Hepatocyte (in vitro differentiated cells): ENCODE results near the gene RAD51AP2. TPM values are rescaled to one million over a fixed set of nuclear protein-coding genes. Genes with fewer than 3 reads are reported as not detected.

ENCODE experiments used
- DNase-seq: peaks from one replicate; pipeline ENCODE4 v3.0.0-alpha.2; 2016; ENCODE audit warnings: low spot score
- H2AFZ ChIP-seq: fragments of 200-600 bp; sonication (generic); 2 replicates; pipeline ENCODE4 v1.6.0; 2016; ENCODE audit warnings: antibody characterized with exemption, mild to moderate bottlenecking
- H3K27ac ChIP-seq: fragments of 200-600 bp; sonication (generic); 2 replicates; pipeline ENCODE4 v1.5.1; 2016; ENCODE audit warnings: mild to moderate bottlenecking
- H3K27me3 ChIP-seq: fragments of 200-600 bp; sonication (generic); 2 replicates; pipeline ENCODE4 v1.6.1; 2016
- H3K36me3 ChIP-seq: fragments of 200-600 bp; sonication (generic); replicated peaks from 2 replicates; pipeline ENCODE4 v1.5.1; 2016; ENCODE audit warnings: low read depth; ENCODE audit not compliant: insufficient read depth
- H3K4me1 ChIP-seq: fragments of 200-600 bp; sonication (generic); 2 replicates; pipeline ENCODE4 v1.5.1; 2016; ENCODE audit warnings: mild to moderate bottlenecking, moderate library complexity; ENCODE audit not compliant: insufficient read depth
- H3K4me2 ChIP-seq: fragments of 200-600 bp; sonication (generic); 2 replicates; pipeline ENCODE4 v1.6.0; 2016
- H3K4me3 ChIP-seq: fragments of 200-600 bp; sonication (generic); 2 replicates; pipeline ENCODE4 v1.5.1; 2016; ENCODE audit warnings: mild to moderate bottlenecking
- H3K79me2 ChIP-seq: fragments of 200-600 bp; sonication (generic); 2 replicates; pipeline ENCODE4 v1.6.0; 2017; ENCODE audit warnings: mild to moderate bottlenecking
- H3K9me2 ChIP-seq: fragments of 200-600 bp; sonication (generic); replicated peaks from 2 replicates; pipeline ENCODE4 v1.6.0; 2017; ENCODE audit warnings: mild to moderate bottlenecking; ENCODE audit not compliant: insufficient read depth
- H3K9me3 ChIP-seq: fragments of 200-600 bp; sonication (generic); 2 replicates; pipeline ENCODE4 v1.5.1; 2016; ENCODE audit warnings: low read depth, mild to moderate bottlenecking
- H4K20me1 ChIP-seq: fragments of 200-600 bp; sonication (generic); 2 replicates; pipeline ENCODE4 v1.6.0; 2016; ENCODE audit warnings: mild to moderate bottlenecking; ENCODE audit not compliant: insufficient read depth, poor library complexity, severe bottlenecking
- EZH2 ChIP-seq: fragments of 200-600 bp; sonication (generic); IDR thresholded peaks from 2 replicates; pipeline ENCODE4 v1.6.1; 2016; ENCODE audit warnings: antibody characterized with exemption, mild to moderate bottlenecking, borderline replicate concordance
- EZH2phosphoT487 ChIP-seq: fragments of 200-600 bp; sonication (generic); IDR thresholded peaks from one replicate; pipeline ENCODE4 v1.6.1; 2018; ENCODE audit warnings: antibody characterized with exemption, mild to moderate bottlenecking, low read depth, moderate library complexity; ENCODE audit not compliant: unreplicated experiment, severe bottlenecking
- WGBS: methylation state at CpG from one replicate; pipeline ENCODE4 v1.1.6; 2016; ENCODE audit warnings: low lambda C conversion rate; ENCODE audit errors: missing lambda C conversion rate; 5-methylcytosine and 5-hydroxymethylcytosine counted together
- polyA plus RNA-seq: library from polyadenylated mRNA; unstranded; fragments of >200 nt; fragmentation: Nextera tagmentation; extraction: Ambion mirVana; gene quantifications from 2 replicates; pipeline ENCODE4 v1.2.1, GENCODE V29; 2016
- total RNA-seq: library from RNA; depleted of rRNA; stranded (reverse); fragments of >200 nt; gene quantifications from 2 replicates; pipeline ENCODE4 v1.2.3, GENCODE V29; 2014
- TF ChIP-seq, protein P1 (sequence below): fragments of 200-600 bp; sonication (generic); IDR thresholded peaks from 2 replicates; pipeline ENCODE4 v1.5.1; 2016; ENCODE audit warnings: antibody characterized with exemption, mild to moderate bottlenecking; ENCODE audit not compliant: poor library complexity

RAD51AP2 gene
- total and polyA plus RNA-seq, 2 experiments from 2014 or later, result 0.21 to 0.40 TPM

- Histone ChIP-seq H4K20me1 (no peaks in the 10 kb centered on the region), H3K27ac (no peak overlapping the region), H2AFZ (peak overlapping the region; percentile 39), H3K36me3 (no peaks in the 10 kb centered on the region), H3K79me2 (no peaks in the 10 kb centered on the region), H3K9me2 (no peaks in the 10 kb centered on the region), H3K4me1 (no peaks in the 10 kb centered on the region), H3K4me3 (peak overlapping the region; percentile 26), H3K4me2 (peak overlapping the region; percentile 82), H3K27me3 (peaks cover 27% of the 10 kb centered on the region), H3K9me3 (no peaks in the 10 kb centered on the region)
- DNase-seq, result no peak
- 9% methylated on average over 12 of the region's 12 CpGs for WGBS
- TF ChIP-seq EZH2phosphoT487 (no peak), EZH2 (no peak)
- TF ChIP-seq, protein P1, sequence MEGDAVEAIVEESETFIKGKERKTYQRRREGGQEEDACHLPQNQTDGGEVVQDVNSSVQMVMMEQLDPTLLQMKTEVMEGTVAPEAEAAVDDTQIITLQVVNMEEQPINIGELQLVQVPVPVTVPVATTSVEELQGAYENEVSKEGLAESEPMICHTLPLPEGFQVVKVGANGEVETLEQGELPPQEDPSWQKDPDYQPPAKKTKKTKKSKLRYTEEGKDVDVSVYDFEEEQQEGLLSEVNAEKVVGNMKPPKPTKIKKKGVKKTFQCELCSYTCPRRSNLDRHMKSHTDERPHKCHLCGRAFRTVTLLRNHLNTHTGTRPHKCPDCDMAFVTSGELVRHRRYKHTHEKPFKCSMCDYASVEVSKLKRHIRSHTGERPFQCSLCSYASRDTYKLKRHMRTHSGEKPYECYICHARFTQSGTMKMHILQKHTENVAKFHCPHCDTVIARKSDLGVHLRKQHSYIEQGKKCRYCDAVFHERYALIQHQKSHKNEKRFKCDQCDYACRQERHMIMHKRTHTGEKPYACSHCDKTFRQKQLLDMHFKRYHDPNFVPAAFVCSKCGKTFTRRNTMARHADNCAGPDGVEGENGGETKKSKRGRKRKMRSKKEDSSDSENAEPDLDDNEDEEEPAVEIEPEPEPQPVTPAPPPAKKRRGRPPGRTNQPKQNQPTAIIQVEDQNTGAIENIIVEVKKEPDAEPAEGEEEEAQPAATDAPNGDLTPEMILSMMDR, result no peak
Observed at GRCh38 chr2:17541531-17541950, 23.3 kb upstream of the RAD51AP2 start.

GRCh38 chr2:17540813-17541530 lies 22.7 kb upstream of the RAD51AP2 start:
- H3K9me2 ChIP-seq, result no peaks in the 10 kb centered on the region
- no peak for DNase-seq
- TF ChIP-seq EZH2phosphoT487 (no peak), EZH2 (peak; percentile 45)
- TF ChIP-seq, protein P1, result peak; percentile 12
- no peaks in the 10 kb centered on the region for H3K9me3 ChIP-seq
- no peaks in the 10 kb centered on the region for H3K79me2 ChIP-seq
- H3K27ac ChIP-seq, result no peak overlapping the region
- peak overlapping the region; percentile 39 for H2AFZ ChIP-seq
- WGBS, result 2% methylated on average over 21 of the region's 21 CpGs
- no peaks in the 10 kb centered on the region for H3K36me3 ChIP-seq
- peaks cover 27% of the 10 kb centered on the region for H3K27me3 ChIP-seq
- no peaks in the 10 kb centered on the region for H4K20me1 ChIP-seq
- peak overlapping the region; percentile 82 for H3K4me2 ChIP-seq
- peak overlapping the region; percentile 26 for H3K4me3 ChIP-seq
- H3K4me1 ChIP-seq, result no peaks in the 10 kb centered on the region

GRCh38 chr2:17540093-17540812 lies 22.0 kb upstream of the RAD51AP2 start, which contains the start of gene VSNL1:
TSS of gene VSNL1 (plus strand) at chr2:17540696. CDS start at chr2:17592075, 51,379 bp downstream.
- H2AFZ ChIP-seq, result peak within 1 kb of the TSS; percentile 97

More at GRCh38 chr2:17540093-17540812, 22.0 kb upstream of the RAD51AP2 start, which contains the start of gene VSNL1:
- Histone ChIP-seq H3K9me2 (no peaks in the 10 kb centered on the region), H3K27ac (peak within 1 kb of the TSS; percentile 70), H4K20me1 (no peaks in the 10 kb centered on the region), H3K79me2 (no peaks in the 10 kb centered on the region), H3K27me3 (peaks cover 27% of the 10 kb centered on the region), H3K4me3 (peak within 1 kb of the TSS; percentile 77), H3K4me1 (no peaks in the 10 kb centered on the region), H3K36me3 (no peaks in the 10 kb centered on the region), H3K9me3 (no peaks in the 10 kb centered on the region), H3K4me2 (peak within 1 kb of the TSS; percentile 82)
- under 1% methylated on average over 38 of the region's 43 CpGs for WGBS
- TF ChIP-seq EZH2 (no peak), EZH2phosphoT487 (no peak)
- TF ChIP-seq, protein P1, result no peak
- peak; percentile 94 for DNase-seq
